GM12864 (cell line): ENCODE measurements around the gene CTIF.

Experiments used
- DNase-seq: peaks from one replicate; pipeline ENCODE4 v3.0.0-alpha.2; 2011; ENCODE audit warnings: low read depth
- H3K4me3 ChIP-seq: 2 replicates; pipeline ENCODE4 v1.5.1; 2011; ENCODE audit warnings: mild to moderate bottlenecking, low read depth, low read length, control low read depth
- TF ChIP-seq, protein P1 (sequence below): IDR thresholded peaks from 2 replicates; pipeline ENCODE4 v1.5.1; 2011; ENCODE audit warnings: low read depth, mild to moderate bottlenecking, moderate library complexity, low read length, control low read depth, inconsistent platforms; ENCODE audit errors: missing control alignments

The CTIF gene

GRCh38 chr18:48558248-48558647, 19.4 kb downstream of the CTIF start:
- TF ChIP-seq, protein P1, sequence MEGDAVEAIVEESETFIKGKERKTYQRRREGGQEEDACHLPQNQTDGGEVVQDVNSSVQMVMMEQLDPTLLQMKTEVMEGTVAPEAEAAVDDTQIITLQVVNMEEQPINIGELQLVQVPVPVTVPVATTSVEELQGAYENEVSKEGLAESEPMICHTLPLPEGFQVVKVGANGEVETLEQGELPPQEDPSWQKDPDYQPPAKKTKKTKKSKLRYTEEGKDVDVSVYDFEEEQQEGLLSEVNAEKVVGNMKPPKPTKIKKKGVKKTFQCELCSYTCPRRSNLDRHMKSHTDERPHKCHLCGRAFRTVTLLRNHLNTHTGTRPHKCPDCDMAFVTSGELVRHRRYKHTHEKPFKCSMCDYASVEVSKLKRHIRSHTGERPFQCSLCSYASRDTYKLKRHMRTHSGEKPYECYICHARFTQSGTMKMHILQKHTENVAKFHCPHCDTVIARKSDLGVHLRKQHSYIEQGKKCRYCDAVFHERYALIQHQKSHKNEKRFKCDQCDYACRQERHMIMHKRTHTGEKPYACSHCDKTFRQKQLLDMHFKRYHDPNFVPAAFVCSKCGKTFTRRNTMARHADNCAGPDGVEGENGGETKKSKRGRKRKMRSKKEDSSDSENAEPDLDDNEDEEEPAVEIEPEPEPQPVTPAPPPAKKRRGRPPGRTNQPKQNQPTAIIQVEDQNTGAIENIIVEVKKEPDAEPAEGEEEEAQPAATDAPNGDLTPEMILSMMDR, result no peak
- DNase-seq, result no peak
- no peak overlapping the region for H3K4me3 ChIP-seq

GRCh38 chr18:48560491-48560890, 21.7 kb downstream of the CTIF start:
- no peak for DNase-seq
- TF ChIP-seq, protein P1, result no peak

GRCh38 chr18:48562075-48562474, 23.2 kb downstream of the CTIF start:
- TF ChIP-seq, protein P1, result no peak
- DNase-seq, result no peak
- H3K4me3 ChIP-seq, result no peak overlapping the region

More at GRCh38 chr18:48560491-48560890, 21.7 kb downstream of the CTIF start:
- H3K4me3 ChIP-seq, result no peak overlapping the region

DNA sequence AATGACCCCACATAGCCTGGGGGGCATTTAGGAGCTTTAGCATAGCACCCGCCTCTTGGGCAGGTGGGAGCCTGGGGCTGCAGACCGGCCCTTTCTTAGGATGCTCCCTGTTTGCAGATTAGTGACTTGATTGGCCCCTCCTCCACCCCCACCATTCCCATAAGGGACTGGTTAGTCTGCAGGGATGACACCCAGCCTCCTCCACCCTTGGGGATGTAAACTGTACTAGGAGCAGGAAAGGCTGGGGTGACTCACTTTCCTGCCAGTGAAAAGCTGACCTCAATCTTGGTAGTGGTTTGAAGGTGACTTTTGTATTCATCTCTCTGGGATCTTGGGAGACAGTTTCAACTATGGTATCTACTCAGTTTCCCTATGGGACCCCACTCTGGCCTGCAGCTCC, 24.2 kb downstream of the CTIF start:
- TF ChIP-seq, protein P1, result no peak
- H3K4me3 ChIP-seq, result no peak overlapping the region
- DNase-seq, result no peak

DNA sequence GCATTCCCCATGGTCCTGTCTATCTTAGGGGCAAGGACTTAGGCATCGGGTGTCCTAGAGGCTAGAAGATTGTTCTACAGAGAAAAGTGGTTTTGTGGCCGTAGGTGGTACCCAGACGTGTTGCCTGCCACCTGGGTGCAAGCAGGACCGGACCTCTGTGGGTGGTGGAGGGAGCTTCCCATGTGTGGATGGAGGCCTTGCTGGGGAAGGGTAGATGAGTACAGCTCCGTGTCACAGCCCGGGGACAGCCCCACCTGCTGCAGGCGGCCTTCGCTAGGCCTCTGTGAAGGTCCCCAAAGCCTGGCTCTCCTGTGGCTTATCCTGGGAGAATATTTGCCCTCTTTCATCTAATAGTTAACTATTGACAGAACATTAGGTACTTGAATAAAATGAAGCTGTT, 25.3 kb downstream of the CTIF start:
- TF ChIP-seq, protein P1, result no peak
- DNase-seq, result no peak
- H3K4me3 ChIP-seq, result no peak overlapping the region

DNA sequence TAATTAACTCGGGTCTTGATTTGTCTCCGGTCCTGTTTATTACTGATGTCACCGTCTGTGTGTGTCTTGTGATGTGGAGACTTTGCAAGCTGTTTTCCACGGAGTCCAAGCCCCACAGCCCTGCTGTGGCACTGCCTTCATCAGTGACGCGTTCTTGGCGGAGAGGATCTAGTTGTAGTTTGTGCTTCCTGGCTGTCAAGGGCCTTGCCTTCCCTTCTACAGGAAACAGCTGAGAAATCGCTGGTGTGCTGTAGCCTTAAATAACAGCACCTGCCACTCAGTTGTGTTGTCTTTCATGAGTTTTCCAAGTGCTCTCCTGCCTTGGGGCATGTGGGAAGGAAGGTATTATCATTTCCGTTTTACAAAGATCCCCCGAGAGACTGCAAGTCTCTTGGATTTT, 26.3 kb downstream of the CTIF start:
- TF ChIP-seq, protein P1, result no peak
- no peak overlapping the region for H3K4me3 ChIP-seq
- no peak for DNase-seq

DNA sequence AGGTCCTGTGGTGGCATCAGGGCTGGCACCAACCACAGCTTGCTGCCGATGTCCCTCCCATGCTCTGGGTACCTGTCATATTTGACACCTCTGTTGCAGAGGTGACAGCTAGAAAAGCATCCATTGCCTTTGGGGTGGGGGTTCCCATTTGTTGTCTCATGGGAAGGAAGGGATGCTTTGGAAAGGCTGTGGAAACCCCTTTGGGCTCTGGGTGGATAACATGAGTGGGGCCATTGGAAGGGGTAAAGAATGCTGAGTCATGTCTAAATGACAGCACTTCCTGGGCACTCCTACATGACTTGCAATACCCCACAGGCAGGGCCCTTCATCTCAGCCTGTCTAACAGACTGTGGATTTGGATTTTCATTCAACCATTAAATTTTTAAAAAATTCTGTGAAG, 27.8 kb downstream of the CTIF start:
- H3K4me3 ChIP-seq, result no peak overlapping the region
- no peak for DNase-seq
- TF ChIP-seq, protein P1, result no peak
